ENCODE measurements around the gene PHF24.

The PHF24 gene

GRCh38 chr9:34984049-34984448, 26.0 kb downstream of the PHF24 start:
- DNase-seq, result peak; percentile 60

- DNase-seq, result peak; percentile 48
These were observed 27.3 kb downstream of the PHF24 start for GRCh38 chr9:34985311-34985899.

GRCh38 chr9:34986540-34987047, 28.5 kb downstream of the PHF24 start:
- peak; percentile 52 for DNase-seq

GRCh38 chr9:34987160-34987901, 29.2 kb downstream of the PHF24 start:
- DNase-seq, result no peak

GRCh38 chr9:34988218-34989002, 30.3 kb downstream of the PHF24 start:
- DNase-seq, result peak; percentile 43

GRCh38 chr9:34989003-34989945, 31.2 kb downstream of the PHF24 start, which contains the start of gene DNAJB5:
Gene DNAJB5 (plus strand): TSS chr9:34989745. CDS start chr9:34990631, 886 bp downstream.
- peak; percentile 99 for DNase-seq

GRCh38 chr9:34989946-34990635, 32.0 kb downstream of the PHF24 start:
- DNase-seq, result peak; percentile 83

- no peak for DNase-seq
These were observed 33.0 kb downstream of the PHF24 start for GRCh38 chr9:34990908-34991606.

- no peak for DNase-seq
These were observed 33.7 kb downstream of the PHF24 start for GRCh38 chr9:34991607-34992375.

- peak; percentile 48 for DNase-seq
These were observed 34.4 kb downstream of the PHF24 start for GRCh38 chr9:34992376-34992951.

GRCh38 chr9:34993502-34994259, 35.6 kb downstream of the PHF24 start:
- peak; percentile 85 for DNase-seq

- peak; percentile 28 for DNase-seq
These were observed 36.3 kb downstream of the PHF24 start for GRCh38 chr9:34994260-34994899.

- no peak for DNase-seq
These were observed 37.0 kb downstream of the PHF24 start for GRCh38 chr9:34994900-34995669.

- no peak for DNase-seq
These were observed 37.6 kb downstream of the PHF24 start for GRCh38 chr9:34995670-34996060.

- no peak for DNase-seq
These were observed 38.3 kb downstream of the PHF24 start for GRCh38 chr9:34996181-34996904.

GRCh38 chr9:34996905-34997279, 38.8 kb downstream of the PHF24 start:
- no peak for DNase-seq

- DNase-seq, result no peak
These were observed 39.3 kb downstream of the PHF24 start for GRCh38 chr9:34997379-34997781.
